NCI-H187 treated with DMSO at 0.1 percent for 48 hours (cell line): Measurements from ENCODE around the gene GTF3A.
A peak's percentile ranks its signal among the peaks of the same experiment; 100 is the strongest.
"Not testable (repeated sequence)": the region's sequence is repeated elsewhere in the genome, so short reads cannot be mapped to it uniquely, and the experiment has no call there.

Experiments
- DNase-seq: peaks from one replicate; lab custom pipeline; 2025; lab: John Stamatoyannopoulos, UW

Gene GTF3A

DNA sequence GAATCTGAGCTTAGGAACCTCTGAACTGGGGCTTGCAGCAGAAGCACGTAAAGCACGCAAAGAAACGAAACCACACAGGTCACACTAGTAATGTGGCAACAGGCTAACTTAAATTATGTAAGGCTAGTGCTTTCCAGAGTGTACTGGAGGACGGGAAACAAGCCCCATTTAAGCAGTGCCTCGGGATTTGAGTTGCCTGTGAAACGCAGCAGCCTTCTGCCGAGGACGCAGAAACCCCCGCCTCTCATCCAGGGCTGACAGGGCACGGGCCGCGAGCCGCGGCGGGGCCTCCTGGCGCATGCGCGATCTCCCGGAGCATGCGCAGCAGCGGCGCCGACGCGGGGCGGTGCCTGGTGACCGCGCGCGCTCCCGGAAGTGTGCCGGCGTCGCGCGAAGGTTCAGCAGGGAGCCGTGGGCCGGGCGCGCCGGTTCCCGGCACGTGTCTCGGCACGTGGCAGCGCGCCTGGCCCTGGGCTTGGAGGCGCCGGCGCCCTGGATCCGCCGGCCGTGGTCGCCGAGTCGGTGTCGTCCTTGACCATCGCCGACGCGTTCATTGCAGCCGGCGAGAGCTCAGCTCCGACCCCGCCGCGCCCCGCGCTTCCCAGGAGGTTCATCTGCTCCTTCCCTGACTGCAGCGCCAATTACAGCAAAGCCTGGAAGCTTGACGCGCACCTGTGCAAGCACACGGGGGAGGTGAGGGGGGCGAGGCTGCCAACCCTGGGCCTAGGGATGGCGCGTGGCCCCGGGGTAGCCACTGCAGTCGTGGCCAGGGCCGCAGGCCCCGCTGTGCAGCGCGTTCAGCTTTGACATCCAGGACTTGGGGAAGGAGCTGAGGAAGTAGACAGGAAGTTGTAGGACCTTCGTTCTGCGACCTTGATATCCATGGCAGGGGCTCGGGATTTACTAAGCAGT, at the start of gene GTF3A:
Gene GTF3A (plus strand): TSS at position 374 of the 912 bp plus-strand sequence.
- DNase-seq, result no peak

- peak; percentile 32 for DNase-seq
Measured at GRCh38 chr13:27374650-27375049, 49.8 kb upstream of the GTF3A start.

GRCh38 chr13:27375686-27376326, 48.6 kb upstream of the GTF3A start:
- DNase-seq, result no peak

DNA sequence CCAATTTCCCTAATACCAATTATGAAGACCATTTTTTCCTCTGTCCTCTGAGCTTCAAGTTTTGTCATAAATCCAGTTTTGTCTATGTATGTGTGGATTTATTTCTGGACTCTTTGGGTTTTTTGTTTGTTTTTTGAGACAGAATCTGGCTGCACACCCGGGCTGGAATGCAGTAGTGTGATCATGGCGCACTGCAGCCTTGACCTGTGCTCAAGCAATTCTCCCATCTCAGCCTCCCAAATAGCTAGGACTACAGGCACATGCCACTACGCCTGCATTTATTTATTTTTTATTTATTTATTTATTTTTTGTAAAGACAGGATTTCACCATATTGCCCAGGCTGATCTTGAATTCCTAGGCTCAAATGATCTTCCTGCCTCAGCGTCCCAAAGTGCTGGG, 45.3 kb upstream of the GTF3A start:
- DNase-seq, result no peak

GRCh38 chr13:27379694-27380641, 44.5 kb upstream of the GTF3A start:
- no peak for DNase-seq

GRCh38 chr13:27381601-27382000, 42.8 kb upstream of the GTF3A start:
- DNase-seq, result no peak

GRCh38 chr13:27383104-27383921, 41.1 kb upstream of the GTF3A start:
- DNase-seq, result no peak

- no peak for DNase-seq
Measured at GRCh38 chr13:27384285-27384684, 40.1 kb upstream of the GTF3A start.

DNA sequence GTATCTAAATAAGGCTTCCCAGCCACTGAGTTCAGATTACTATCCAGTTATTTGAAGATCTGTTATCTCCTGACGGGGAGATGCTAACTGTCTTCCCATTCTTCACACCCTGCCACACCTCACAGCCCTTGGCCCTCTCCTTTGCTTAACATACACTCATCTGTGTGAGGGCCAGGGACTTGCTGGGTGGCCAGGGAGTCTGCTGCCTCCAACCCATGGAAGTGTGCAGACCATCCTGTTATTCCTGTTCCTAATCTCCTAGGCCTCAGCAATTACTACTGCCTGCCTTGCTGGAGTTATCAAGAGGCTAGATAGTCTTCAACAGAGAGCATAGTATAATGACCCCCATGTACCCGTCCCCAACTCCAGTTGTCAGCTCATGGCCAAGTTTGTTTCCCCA, 36.2 kb upstream of the GTF3A start:
- no peak for DNase-seq

DNA sequence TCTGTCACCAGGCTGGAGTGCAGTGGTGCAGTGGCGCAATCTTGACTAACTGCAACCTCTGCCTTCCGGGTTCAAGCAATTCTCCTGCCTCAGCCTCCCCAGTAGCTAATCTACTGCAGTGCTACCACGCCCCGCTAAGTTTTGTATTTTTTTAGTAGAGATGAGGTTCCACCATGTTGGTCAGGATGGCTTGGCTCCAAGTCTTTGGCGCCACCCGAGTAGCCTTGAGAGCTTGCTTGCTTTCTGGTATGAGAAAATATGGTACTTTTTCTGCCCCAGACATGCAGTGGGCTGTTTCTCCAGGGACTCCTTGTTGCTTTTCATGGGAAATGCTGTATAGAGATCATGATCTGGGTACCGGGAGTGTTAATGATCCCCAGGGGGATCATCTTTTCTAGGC, 34.5 kb upstream of the GTF3A start:
- no peak for DNase-seq

DNA sequence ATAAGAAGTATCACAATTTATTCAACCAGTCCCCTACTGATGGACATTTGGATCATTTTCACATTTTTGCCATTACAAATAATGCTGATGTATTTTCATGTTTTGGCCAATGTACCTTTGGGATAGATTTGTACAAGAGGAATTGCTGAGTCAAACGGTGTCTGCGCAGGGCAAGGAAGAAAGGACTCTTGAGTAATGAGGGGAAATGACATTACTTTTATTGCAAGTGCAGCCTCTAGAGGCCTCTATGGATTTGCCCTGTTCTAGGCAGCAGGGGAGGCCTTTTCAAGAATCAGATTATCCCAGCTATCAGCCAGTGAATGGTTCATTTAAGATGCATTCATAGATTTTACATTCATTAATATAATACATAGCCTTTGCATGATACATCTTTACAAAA, 32.9 kb upstream of the GTF3A start:
- DNase-seq, result no peak

GRCh38 chr13:27393101-27393500, 31.3 kb upstream of the GTF3A start:
- no peak for DNase-seq

DNA sequence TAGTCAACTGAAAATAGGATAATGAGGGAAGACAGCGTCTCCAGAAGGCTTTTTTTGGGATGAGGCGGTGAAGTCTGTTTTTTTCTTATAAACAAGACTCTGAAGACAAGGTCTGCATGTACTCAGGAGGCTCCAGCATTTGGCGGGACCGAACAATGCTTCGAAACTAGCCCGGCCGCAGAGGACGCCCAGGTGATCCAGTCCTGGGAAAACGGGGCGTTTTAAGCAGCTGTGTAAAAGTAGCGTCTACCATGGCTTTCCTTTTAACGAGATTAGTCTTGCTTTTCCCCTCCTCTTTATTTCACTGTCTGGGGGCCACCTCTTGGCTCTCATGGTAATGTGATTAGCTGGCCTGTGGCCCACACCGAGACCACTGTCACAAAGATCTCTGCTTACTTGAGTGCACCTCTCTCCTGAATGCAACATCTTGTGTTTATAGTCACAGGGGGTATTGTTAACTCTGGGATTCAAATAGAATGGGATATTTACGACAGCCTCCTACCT, 29.4 kb upstream of the GTF3A start:
- DNase-seq, result no peak

GRCh38 chr13:27396252-27396846, 28.1 kb upstream of the GTF3A start:
- no peak for DNase-seq

DNA sequence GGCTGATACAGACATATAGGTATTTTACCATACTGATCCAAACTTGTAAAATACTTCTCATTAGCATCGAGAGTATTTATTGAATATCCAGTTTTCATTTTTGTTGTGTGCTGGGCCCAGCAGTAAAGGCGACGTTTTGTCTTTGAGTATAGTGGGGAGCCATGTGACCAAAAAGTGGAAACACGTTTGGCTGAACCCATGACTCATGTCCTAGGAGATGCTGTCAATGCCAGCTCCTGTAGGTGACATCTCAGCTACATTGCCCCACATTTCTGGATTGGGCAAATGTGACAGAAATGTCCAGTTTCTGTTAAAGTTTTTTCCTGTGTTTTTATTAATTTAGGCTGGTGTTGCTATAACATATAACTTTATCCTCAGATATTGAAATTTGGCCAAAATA, 26.1 kb upstream of the GTF3A start:
- no peak for DNase-seq

DNA sequence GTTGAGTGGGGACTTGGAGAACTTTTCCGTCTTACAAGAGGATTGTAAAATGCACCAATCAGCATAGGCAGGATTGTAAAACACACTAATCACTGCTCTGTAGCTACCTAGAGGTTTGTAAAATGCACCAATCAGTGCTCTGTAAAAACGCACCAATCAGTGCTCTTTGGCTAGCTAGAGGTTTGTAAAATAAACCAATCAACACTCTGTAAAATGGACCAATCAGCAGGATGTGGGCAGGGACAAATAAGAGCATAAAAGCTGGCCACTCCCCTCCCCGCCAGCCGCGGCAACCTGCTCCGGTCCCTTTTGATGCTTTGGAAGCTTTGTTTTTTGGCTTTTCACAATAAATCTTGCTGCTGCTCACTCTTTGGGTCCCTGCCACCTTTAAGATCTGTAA, 24.0 kb upstream of the GTF3A start:
- not testable (repeated sequence) for DNase-seq

DNA sequence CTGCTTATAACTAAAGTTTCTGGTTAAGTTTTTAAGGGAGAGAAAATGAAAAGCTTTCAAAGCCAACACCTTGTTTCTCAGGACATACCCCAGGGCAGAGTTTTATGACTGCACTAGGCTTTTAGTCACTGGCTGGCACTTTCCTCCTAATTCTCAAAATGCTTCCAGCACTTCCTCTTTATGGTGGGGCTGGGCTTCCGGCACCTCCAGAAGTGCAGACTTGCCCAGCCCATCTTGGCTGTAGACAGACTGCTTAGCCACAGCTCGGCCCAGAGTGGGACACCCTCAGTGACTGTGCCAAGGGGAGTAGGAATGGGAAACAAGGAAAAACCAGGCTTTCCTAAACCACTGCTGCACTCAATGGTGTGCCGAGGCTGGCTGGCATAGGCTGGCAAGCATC, 23.2 kb upstream of the GTF3A start:
- DNase-seq, result no peak

- DNase-seq, result no peak
Measured at GRCh38 chr13:27403203-27403678, 21.2 kb upstream of the GTF3A start.

- DNase-seq, result no peak
Measured at GRCh38 chr13:27403727-27404385, 20.6 kb upstream of the GTF3A start.

DNA sequence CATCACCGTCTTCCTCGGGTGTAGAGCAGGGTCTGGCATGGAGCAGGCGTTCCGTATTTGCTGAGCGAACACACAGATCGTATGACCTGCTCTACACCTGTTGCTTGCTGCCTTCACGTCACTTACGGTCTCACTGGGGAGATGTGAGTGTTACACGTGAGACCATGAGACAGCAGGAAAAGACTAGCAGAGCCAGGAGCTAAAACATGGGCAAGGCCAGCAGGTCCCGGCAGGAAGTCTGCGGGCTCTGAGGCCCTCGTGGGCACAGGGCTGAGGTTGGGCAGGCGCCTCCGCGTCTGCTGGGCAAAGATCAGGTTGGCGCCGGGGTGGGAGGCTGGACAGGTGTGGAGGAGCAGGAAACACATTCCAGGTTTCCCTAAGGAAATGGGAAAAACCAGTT, 19.7 kb upstream of the GTF3A start:
- DNase-seq, result no peak
